DND-41 (cell line): ENCODE results near the gene PNKD.

Experiments
- EZH2 ChIP-seq: IDR thresholded peaks from 3 replicates; pipeline ENCODE4 v1.6.1; 2012; ENCODE audit warnings: borderline replicate concordance, low read depth, mild to moderate bottlenecking, moderate library complexity, low read length, inconsistent platforms; ENCODE audit not compliant: severe bottlenecking
- TF ChIP-seq, protein P1 (sequence below): IDR thresholded peaks from 2 replicates; pipeline ENCODE4 v1.5.1; 2012; ENCODE audit warnings: borderline replicate concordance, low read length, moderate library complexity, mild to moderate bottlenecking; ENCODE audit not compliant: poor library complexity, severe bottlenecking; ENCODE audit errors: extremely low read depth

GRCh38 chr2:218272531-218273212 lies 2.4 kb downstream of the PNKD start:
- TF ChIP-seq, protein P1, sequence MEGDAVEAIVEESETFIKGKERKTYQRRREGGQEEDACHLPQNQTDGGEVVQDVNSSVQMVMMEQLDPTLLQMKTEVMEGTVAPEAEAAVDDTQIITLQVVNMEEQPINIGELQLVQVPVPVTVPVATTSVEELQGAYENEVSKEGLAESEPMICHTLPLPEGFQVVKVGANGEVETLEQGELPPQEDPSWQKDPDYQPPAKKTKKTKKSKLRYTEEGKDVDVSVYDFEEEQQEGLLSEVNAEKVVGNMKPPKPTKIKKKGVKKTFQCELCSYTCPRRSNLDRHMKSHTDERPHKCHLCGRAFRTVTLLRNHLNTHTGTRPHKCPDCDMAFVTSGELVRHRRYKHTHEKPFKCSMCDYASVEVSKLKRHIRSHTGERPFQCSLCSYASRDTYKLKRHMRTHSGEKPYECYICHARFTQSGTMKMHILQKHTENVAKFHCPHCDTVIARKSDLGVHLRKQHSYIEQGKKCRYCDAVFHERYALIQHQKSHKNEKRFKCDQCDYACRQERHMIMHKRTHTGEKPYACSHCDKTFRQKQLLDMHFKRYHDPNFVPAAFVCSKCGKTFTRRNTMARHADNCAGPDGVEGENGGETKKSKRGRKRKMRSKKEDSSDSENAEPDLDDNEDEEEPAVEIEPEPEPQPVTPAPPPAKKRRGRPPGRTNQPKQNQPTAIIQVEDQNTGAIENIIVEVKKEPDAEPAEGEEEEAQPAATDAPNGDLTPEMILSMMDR, result peak; percentile 93
- no peak for TF ChIP-seq EZH2
